Measurements from ENCODE around the gene SLF2.

Gene SLF2

DNA sequence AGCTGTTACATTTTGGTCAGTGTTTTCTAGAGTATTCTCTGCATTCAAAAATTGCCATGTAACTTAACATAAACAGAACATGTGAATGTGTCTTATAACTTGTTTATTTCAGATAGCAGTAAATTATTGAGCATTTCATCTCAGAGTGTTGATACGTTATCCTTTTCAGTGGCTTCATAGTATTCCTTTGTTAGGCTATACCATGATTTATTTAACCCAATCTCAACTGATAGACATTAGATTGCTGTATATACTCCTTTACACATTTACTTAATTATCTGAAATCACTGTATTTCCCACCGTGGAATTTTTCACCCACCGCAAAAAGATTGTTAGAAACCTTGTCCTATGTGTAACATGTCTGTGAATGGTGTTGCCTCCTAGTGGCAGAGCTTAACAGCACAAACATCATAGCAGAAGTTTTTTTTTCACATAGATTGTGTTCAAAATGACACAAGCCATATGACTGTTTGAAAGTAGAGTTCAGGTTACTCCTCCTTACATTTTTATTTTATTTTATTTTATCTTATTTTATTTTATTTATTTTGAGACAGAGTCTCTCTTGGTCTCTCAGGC lies 21.4 kb downstream of the SLF2 start:
- H3K4me3 ChIP-seq (ENCODE audit: low read length) = no peak overlapping the region
- peaks cover 76% of the 10 kb centered on the region for H3K36me3 ChIP-seq (ENCODE audit: insufficient read depth, low read depth, low read length)
- no peaks in the 10 kb centered on the region for H3K27me3 ChIP-seq (ENCODE audit: insufficient read depth, low read length)
- H3K9me3 ChIP-seq (ENCODE audit: insufficient read depth, low read depth, low read length) = no peaks in the 10 kb centered on the region
- no peaks in the 10 kb centered on the region for H3K4me1 ChIP-seq (ENCODE audit: insufficient read depth, low read length)
- no peak overlapping the region for H3K27ac ChIP-seq (ENCODE audit: low read length)
- no peak overlapping the region for H3K9ac ChIP-seq (ENCODE audit: low read depth, low read length)

DNA sequence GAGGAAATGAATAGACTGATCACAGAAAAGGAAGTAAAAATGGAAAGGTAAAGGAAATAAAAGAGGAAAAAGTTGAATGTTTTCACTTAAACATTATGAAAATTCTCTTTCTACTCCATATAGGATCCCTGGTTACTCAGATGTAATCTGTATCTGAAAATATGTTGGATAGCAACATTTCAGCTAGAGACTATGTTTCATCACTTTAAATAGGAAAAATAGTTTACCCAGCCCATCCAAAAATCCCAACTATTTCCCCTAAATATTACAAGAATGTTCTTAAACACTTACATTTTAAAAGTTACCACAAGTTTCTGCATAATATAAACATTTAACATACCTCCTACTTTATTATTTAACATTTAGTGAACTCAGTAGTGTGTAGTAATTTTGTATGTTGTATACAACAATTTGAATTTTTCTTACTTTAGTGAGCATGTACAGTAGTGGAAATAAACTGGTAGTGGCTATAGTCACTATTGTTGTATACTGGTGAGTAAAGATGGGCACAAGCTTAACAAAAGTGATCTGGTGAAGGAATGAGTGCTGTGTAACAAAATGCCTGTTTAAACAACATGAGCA lies 27.1 kb downstream of the SLF2 start:
- H3K4me3 ChIP-seq (ENCODE audit: low read length) = no peak overlapping the region
- H3K9me3 ChIP-seq (ENCODE audit: insufficient read depth, low read depth, low read length) = no peaks in the 10 kb centered on the region
- no peak overlapping the region for H3K9ac ChIP-seq (ENCODE audit: low read depth, low read length)
- no peaks in the 10 kb centered on the region for H3K4me1 ChIP-seq (ENCODE audit: insufficient read depth, low read length)
- H3K36me3 ChIP-seq (ENCODE audit: insufficient read depth, low read depth, low read length) = peaks cover 78% of the 10 kb centered on the region
- no peak overlapping the region for H3K27ac ChIP-seq (ENCODE audit: low read length)
- no peaks in the 10 kb centered on the region for H3K27me3 ChIP-seq (ENCODE audit: insufficient read depth, low read length)

DNA sequence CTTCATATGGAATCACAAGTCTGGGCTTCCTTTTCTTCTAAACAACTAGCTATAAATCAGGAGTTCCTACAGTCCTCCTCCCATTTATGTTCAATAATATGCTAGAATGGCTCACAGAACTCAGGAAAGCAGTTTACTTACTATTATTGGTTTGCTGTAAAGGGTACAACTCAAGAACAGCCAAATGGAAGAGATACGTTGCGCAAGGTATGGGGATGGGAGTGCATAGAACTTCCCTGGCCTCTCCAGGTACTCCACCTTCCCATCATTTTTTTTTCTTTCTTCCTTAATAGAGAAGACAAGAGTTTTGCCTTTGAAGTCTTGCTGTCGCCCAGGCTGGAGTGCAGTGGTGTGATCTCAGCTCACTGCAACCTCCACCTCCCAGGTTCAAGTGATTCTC lies 29.5 kb downstream of the SLF2 start:
- no peak overlapping the region for H3K4me3 ChIP-seq (ENCODE audit: low read length)
- H3K9me3 ChIP-seq (ENCODE audit: insufficient read depth, low read depth, low read length) = no peaks in the 10 kb centered on the region
- peaks cover 96% of the 10 kb centered on the region for H3K36me3 ChIP-seq (ENCODE audit: insufficient read depth, low read depth, low read length)
- no peak overlapping the region for H3K27ac ChIP-seq (ENCODE audit: low read length)
- no peak overlapping the region for H3K9ac ChIP-seq (ENCODE audit: low read depth, low read length)
- H3K4me1 ChIP-seq (ENCODE audit: insufficient read depth, low read length) = no peaks in the 10 kb centered on the region
- H3K27me3 ChIP-seq (ENCODE audit: insufficient read depth, low read length) = no peaks in the 10 kb centered on the region

DNA sequence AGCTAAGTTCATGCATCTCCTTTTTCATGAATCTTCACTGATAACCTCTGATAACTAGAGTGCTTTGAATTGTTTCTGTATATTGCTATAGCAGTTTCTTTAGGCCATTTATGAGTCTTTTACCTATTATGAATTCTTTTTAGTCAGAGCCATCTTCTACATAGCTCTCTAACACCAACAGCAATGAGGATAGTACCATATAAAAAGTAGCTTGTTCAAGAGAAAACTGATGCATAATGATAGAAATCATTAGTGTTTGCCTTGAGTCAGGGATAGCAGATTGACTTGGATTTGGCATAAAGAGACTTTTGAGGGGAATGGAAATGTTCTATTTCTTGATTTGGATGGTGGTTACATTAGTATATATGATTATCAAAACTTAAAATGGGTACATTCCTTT lies 30.7 kb downstream of the SLF2 start:
- no peak overlapping the region for H3K9ac ChIP-seq (ENCODE audit: low read depth, low read length)
- no peak overlapping the region for H3K27ac ChIP-seq (ENCODE audit: low read length)
- H3K4me1 ChIP-seq (ENCODE audit: insufficient read depth, low read length) = no peaks in the 10 kb centered on the region
- no peak overlapping the region for H3K4me3 ChIP-seq (ENCODE audit: low read length)
- no peaks in the 10 kb centered on the region for H3K27me3 ChIP-seq (ENCODE audit: insufficient read depth, low read length)
- no peaks in the 10 kb centered on the region for H3K9me3 ChIP-seq (ENCODE audit: insufficient read depth, low read depth, low read length)
- peaks cover 96% of the 10 kb centered on the region for H3K36me3 ChIP-seq (ENCODE audit: insufficient read depth, low read depth, low read length)

DNA sequence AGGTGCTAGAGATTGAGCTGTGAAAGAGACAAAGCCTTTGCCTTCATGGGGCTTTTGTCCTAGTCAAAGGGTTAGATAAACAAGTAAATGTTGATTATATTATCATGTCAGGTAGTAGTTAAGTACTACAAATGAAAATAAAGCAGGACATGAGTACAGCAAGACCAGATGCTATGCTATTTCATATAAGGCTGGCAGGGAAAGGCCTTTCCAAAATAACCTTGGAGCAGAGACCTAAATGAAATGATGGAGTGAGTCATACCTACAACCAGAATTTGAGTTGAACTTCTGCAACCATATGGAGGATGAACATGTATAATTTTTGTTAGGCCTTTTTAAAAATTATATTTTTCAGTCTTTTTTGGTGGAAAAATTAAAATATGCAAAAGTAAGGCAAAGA lies 33.0 kb downstream of the SLF2 start:
- no peaks in the 10 kb centered on the region for H3K9me3 ChIP-seq (ENCODE audit: insufficient read depth, low read depth, low read length)
- H3K4me3 ChIP-seq (ENCODE audit: low read length) = no peak overlapping the region
- peaks cover 96% of the 10 kb centered on the region for H3K36me3 ChIP-seq (ENCODE audit: insufficient read depth, low read depth, low read length)
- no peak overlapping the region for H3K9ac ChIP-seq (ENCODE audit: low read depth, low read length)
- no peak overlapping the region for H3K27ac ChIP-seq (ENCODE audit: low read length)
- no peaks in the 10 kb centered on the region for H3K4me1 ChIP-seq (ENCODE audit: insufficient read depth, low read length)
- no peaks in the 10 kb centered on the region for H3K27me3 ChIP-seq (ENCODE audit: insufficient read depth, low read length)

DNA sequence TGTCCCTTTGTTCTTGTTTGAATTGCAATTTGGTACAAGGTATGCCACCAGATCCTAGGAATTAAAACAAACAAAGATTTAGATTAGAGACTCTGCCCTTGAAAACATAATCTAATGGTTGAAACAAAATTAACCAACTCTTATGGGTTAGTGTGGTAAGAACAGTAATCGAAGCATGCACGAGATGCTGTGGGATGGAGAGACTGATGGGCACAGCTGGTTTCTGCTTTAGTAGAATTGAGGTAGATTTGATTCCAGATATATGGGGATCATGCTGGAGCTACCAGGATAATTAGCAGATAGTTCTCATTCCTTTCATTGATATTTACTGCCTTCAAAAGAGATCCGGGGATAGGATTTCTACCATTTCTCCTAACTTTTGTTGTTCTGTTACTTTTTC lies 36.2 kb downstream of the SLF2 start:
- Histone ChIP-seq H3K4me3 (ENCODE audit: low read length) (no peak overlapping the region), H3K9ac (ENCODE audit: low read depth, low read length) (no peak overlapping the region), H3K9me3 (ENCODE audit: insufficient read depth, low read depth, low read length) (no peaks in the 10 kb centered on the region), H3K27ac (ENCODE audit: low read length) (no peak overlapping the region), H3K27me3 (ENCODE audit: insufficient read depth, low read length) (no peaks in the 10 kb centered on the region), H3K4me1 (ENCODE audit: insufficient read depth, low read length) (no peaks in the 10 kb centered on the region), H3K36me3 (ENCODE audit: insufficient read depth, low read depth, low read length) (peaks cover 76% of the 10 kb centered on the region)

DNA sequence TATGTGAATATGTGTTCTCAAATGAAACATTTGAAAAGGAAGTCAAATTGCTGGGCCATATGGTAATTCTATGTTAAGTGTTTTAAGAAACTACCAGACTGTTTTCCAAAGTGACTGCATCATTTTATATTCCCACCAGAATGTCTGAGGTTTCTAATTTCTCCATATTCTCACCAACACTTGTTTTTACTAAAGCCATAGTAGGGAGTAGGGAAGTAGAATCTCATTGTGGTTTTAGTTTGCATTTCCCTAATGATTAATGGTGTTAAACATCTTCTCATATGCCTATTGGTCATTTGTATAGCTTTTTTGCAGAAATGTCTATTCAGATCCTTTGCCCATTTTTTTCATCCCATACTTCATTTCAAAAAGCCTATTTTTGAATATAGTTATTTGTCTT lies 47.5 kb downstream of the SLF2 start:
- no peak overlapping the region for H3K27ac ChIP-seq (ENCODE audit: low read length)
- H3K4me3 ChIP-seq (ENCODE audit: low read length) = no peak overlapping the region
- no peak overlapping the region for H3K9ac ChIP-seq (ENCODE audit: low read depth, low read length)
- no peaks in the 10 kb centered on the region for H3K4me1 ChIP-seq (ENCODE audit: insufficient read depth, low read length)
- no peaks in the 10 kb centered on the region for H3K9me3 ChIP-seq (ENCODE audit: insufficient read depth, low read depth, low read length)
- H3K27me3 ChIP-seq (ENCODE audit: insufficient read depth, low read length) = no peaks in the 10 kb centered on the region
- peaks cover 73% of the 10 kb centered on the region for H3K36me3 ChIP-seq (ENCODE audit: insufficient read depth, low read depth, low read length)

DNA sequence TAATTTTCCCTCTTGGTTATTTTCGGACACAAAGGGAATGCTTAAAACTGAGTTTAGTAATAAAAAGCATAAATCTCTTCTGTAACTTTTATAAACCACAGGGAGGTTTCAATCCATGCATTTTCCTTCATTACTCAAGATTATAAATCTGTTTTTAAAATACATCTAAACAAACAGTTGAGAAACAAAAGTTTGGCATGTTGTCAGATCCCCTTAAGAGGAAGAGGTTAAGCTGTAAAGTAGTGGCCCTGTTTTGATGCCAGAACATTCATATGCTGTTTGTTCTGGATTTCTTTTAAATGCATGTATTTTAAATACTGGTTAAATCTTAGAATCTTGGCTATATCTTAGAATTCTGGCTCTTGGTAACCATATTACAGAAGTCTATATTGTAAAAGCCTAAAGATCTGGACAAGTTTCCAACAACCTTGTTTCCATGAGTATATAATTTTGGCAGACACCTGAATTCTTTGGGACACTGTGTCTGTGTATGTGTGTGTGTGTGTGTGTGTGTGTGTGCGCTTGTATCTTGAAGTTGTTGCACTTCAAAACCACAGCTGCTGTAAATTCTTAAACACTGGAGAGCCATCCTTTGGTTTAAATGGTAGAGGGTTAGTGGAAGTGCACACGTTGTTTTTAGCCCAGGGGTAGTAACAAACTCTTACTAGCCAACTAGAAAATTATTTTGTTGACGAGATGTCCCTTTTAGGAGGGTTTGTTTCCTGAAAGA lies 49.8 kb downstream of the SLF2 start:
- H3K4me3 ChIP-seq (ENCODE audit: low read length) = no peak overlapping the region
- no peak overlapping the region for H3K9ac ChIP-seq (ENCODE audit: low read depth, low read length)
- H3K27me3 ChIP-seq (ENCODE audit: insufficient read depth, low read length) = no peaks in the 10 kb centered on the region
- no peaks in the 10 kb centered on the region for H3K9me3 ChIP-seq (ENCODE audit: insufficient read depth, low read depth, low read length)
- no peak overlapping the region for H3K27ac ChIP-seq (ENCODE audit: low read length)
- H3K4me1 ChIP-seq (ENCODE audit: insufficient read depth, low read length) = no peaks in the 10 kb centered on the region
- H3K36me3 ChIP-seq (ENCODE audit: insufficient read depth, low read depth, low read length) = peaks cover 64% of the 10 kb centered on the region

DNA sequence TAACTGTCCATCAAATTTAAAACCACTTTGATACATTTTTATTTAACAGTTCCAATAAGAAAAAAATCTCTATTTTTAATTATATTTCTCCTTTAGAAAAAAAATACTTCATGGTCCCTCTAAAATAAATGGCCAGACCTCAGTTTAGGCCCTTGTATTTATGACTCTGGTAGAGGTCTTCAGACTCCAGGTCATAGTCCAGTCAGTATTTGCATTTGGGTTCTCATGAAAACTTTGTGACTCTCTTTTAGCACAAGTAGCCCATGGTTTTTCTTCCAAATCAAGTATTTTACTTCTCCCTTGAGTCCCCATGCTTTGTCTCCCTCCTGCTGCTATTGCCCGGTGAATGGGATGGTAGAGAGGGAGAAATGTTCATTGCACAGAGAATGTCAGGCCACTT lies 51.1 kb downstream of the SLF2 start:
- Histone ChIP-seq H3K27me3 (ENCODE audit: insufficient read depth, low read length) (peaks cover 6% of the 10 kb centered on the region; the same call in 1 of the 2 replicates), H3K9me3 (ENCODE audit: insufficient read depth, low read depth, low read length) (no peaks in the 10 kb centered on the region), H3K4me3 (ENCODE audit: low read length) (no peak overlapping the region), H3K27ac (ENCODE audit: low read length) (no peak overlapping the region), H3K4me1 (ENCODE audit: insufficient read depth, low read length) (no peaks in the 10 kb centered on the region), H3K36me3 (ENCODE audit: insufficient read depth, low read depth, low read length) (peaks cover 54% of the 10 kb centered on the region), H3K9ac (ENCODE audit: low read depth, low read length) (no peak overlapping the region)

DNA sequence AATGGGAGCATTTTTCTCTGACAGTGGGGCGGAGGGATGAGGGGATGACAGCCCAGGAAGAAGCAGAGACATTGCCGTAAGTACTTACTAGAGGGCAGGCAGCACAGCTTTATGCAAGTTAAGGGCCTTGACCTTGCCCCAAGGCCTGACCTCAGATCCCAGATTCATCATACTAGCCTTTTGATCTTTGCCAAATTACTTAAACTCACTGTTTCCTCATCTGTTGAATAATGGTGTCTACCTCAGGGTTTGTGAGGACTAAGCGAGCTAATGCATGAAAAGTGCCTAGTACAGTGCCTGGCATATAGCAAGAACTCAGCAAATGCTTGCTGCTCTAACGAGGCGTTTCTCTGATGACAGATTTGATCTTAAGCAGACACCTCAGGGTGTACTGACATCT lies 53.1 kb downstream of the SLF2 start:
- H3K4me1 ChIP-seq (ENCODE audit: insufficient read depth, low read length) = no peaks in the 10 kb centered on the region
- H3K27me3 ChIP-seq (ENCODE audit: insufficient read depth, low read length) = peaks cover 13% of the 10 kb centered on the region
- no peak overlapping the region for H3K9ac ChIP-seq (ENCODE audit: low read depth, low read length)
- H3K9me3 ChIP-seq (ENCODE audit: insufficient read depth, low read depth, low read length) = no peaks in the 10 kb centered on the region
- H3K36me3 ChIP-seq (ENCODE audit: insufficient read depth, low read depth, low read length) = peaks cover 34% of the 10 kb centered on the region
- no peak overlapping the region for H3K4me3 ChIP-seq (ENCODE audit: low read length)
- H3K27ac ChIP-seq (ENCODE audit: low read length) = no peak overlapping the region

DNA sequence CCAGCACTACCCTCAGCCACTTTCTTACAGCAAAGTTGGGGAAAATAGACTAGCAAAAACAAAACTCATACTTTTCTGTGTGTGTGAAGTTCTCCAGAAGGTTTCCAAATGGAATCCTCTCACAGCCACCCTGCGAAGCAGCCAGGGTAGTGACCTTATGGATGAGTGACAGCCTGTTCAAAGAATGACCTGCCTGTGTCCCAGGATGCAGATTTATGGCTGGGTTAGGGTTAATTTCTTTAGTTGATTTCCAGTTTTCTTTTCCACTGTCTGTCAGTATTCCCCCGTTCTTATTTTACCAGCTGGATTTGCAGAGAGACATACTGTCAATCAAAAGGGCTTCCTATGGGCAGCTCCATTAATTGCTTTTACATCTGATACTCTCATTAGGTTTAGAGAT lies 54.1 kb downstream of the SLF2 start:
- H3K4me1 ChIP-seq (ENCODE audit: insufficient read depth, low read length) = no peaks in the 10 kb centered on the region
- no peak overlapping the region for H3K27ac ChIP-seq (ENCODE audit: low read length)
- H3K9me3 ChIP-seq (ENCODE audit: insufficient read depth, low read depth, low read length) = no peaks in the 10 kb centered on the region
- H3K9ac ChIP-seq (ENCODE audit: low read depth, low read length) = no peak overlapping the region
- peaks cover 13% of the 10 kb centered on the region for H3K27me3 ChIP-seq (ENCODE audit: insufficient read depth, low read length)
- H3K4me3 ChIP-seq (ENCODE audit: low read length) = no peak overlapping the region
- peaks cover 28% of the 10 kb centered on the region for H3K36me3 ChIP-seq (ENCODE audit: insufficient read depth, low read depth, low read length)

DNA sequence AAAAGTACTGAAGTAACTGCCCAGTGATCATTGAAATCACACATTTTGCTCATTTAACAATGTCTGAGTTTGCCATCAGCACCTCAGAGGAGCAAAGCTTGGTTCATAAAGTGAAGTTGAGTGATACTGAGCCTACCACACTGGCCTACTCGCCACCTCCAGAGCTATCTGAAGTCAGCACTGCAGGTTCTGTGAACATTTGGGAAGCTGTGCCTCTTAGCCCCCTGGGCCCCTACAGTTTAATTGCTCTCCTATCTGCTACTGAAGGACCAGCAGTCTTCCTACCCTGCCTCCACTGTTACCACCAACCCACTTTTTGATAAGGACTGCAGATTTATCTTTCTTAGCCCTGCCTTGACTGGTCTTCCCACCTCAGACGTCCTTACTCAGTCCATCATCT lies 54.6 kb downstream of the SLF2 start:
- peaks cover 24% of the 10 kb centered on the region for H3K36me3 ChIP-seq (ENCODE audit: insufficient read depth, low read depth, low read length)
- no peak overlapping the region for H3K4me3 ChIP-seq (ENCODE audit: low read length)
- no peak overlapping the region for H3K27ac ChIP-seq (ENCODE audit: low read length)
- peaks cover 13% of the 10 kb centered on the region for H3K27me3 ChIP-seq (ENCODE audit: insufficient read depth, low read length)
- H3K4me1 ChIP-seq (ENCODE audit: insufficient read depth, low read length) = no peaks in the 10 kb centered on the region
- H3K9ac ChIP-seq (ENCODE audit: low read depth, low read length) = no peak overlapping the region
- no peaks in the 10 kb centered on the region for H3K9me3 ChIP-seq (ENCODE audit: insufficient read depth, low read depth, low read length)
